ENCODE results near the gene PTTG1.

- TF ChIP-seq GATA2 (IDR thresholded peaks at IDR 0.05; ENCODE audit: low read depth, low read length) (no peak), GATA3 (IDR thresholded peaks at IDR 0.05; ENCODE audit: low read depth, low read length) (no peak)
Observed at GRCh38 chr5:160380041-160380440, 41.6 kb upstream of the PTTG1 start.
